AG09319 (cell line): ENCODE results near the gene DCAF6.

Experiments used
- DNase-seq: peaks from one replicate; pipeline ENCODE4 v3.0.0-alpha.2; 2010; ENCODE audit warnings: low read depth; ENCODE audit errors: extremely low read depth
- CTCF ChIP-seq: IDR thresholded peaks from 2 replicates; pipeline ENCODE4 v1.5.1; 2011; ENCODE audit warnings: low read depth, mild to moderate bottlenecking, inconsistent platforms, low read length, moderate library complexity

The DCAF6 gene

GRCh38 chr1:167943541-167943940, 7.1 kb downstream of the DCAF6 start:
- no peak for DNase-seq
- no peak for TF ChIP-seq CTCF

DNA sequence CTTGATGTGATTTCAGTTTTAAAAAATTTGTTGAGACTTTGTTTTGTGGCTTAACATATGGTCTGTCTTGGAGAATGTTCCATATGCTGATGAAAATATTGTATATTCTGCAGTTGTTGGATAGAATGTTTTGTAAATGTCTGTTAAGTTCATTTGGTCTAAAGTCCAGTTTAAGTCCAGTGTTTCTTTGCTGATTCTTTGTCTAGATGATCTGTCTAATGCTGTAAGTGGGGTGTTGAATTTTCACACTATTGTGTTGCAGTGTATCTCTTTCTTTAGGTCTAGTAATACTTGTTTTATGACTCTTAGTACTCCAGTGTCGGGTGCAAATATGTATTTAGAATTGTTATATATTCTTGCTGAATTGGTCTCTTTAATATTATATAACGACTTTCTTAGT, 11.2 kb downstream of the DCAF6 start:
- no peak for DNase-seq
- no peak for TF ChIP-seq CTCF

DNA sequence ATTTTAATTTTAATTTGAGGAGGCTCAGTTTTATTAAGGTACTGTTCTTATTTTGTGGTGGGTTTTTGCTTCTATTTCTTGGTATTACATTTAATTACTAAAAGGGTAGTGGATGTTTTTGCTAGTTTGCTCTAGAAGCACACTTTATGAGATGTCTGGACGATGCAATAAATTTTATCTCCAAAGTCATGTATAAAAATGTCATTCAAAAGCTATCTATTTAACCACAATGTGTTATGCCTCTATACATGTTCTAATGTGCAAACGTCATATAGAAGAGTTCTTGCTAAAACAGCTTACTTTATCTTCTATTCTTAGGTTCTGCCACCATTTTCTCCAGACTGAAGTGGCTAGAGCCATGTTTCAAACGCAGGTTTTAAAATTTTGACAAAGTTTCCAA, 13.3 kb downstream of the DCAF6 start:
- DNase-seq, result no peak
- no peak for TF ChIP-seq CTCF

GRCh38 chr1:167950569-167950968, 14.1 kb downstream of the DCAF6 start:
- no peak for TF ChIP-seq CTCF
- no peak for DNase-seq

- TF ChIP-seq CTCF, result no peak
- no peak for DNase-seq
Measured at GRCh38 chr1:167955915-167956314, 19.4 kb downstream of the DCAF6 start.

- no peak for DNase-seq
- no peak for TF ChIP-seq CTCF
Measured at GRCh38 chr1:167957710-167958109, 21.2 kb downstream of the DCAF6 start.

DNA sequence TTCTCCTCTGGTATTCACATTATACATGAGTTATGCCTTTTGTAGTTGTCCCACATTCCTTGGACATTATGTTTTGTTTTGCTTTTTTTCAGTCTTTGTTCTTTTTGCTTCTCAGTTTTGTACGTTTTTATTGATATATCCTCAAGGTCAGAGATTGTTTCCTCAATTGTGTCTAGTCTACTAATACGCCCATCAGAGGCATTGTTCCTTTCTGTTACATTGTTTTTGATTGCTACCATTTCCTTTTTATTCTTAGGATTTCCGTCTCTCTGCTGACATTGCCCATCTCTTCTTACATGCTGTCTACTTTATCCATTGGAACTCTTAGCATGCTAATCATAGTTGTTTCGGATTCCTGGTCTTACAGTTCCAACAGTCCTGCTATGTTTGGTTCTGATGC, 28.2 kb downstream of the DCAF6 start:
- no peak for DNase-seq
- TF ChIP-seq CTCF, result no peak
